HG02970 (cell line): ENCODE results near the gene SLC35A5.

Experiments
- ATAC-seq: cut with Tn5 transposase; IDR thresholded peaks from one replicate; pipeline ENCODE4 v1.9.1; 2021; ENCODE audit warnings: mild to moderate bottlenecking, moderate library complexity, moderate number of reproducible peaks; ENCODE audit not compliant: unreplicated experiment, low FRiP score

SLC35A5 gene

DNA sequence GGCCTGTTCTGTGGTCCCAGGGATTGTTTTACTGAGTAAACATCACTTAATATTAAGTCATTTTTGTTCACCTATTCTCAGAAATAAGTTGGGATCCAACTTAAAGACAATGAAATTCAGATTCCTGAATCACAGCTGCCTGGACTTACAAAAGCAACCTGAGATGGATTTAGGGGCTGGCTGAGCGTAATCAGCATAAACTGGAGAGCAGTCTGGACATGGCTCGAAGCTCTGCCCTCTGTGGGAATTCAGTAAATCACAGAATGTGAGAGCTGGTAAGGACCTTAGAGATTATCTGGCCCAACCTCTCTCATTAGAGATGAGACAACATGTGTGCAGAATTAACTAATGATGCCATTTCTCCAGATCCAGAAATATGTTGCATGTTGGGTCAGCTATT lies 55.4 kb downstream of the SLC35A5 start:
- ATAC-seq = no peak

DNA sequence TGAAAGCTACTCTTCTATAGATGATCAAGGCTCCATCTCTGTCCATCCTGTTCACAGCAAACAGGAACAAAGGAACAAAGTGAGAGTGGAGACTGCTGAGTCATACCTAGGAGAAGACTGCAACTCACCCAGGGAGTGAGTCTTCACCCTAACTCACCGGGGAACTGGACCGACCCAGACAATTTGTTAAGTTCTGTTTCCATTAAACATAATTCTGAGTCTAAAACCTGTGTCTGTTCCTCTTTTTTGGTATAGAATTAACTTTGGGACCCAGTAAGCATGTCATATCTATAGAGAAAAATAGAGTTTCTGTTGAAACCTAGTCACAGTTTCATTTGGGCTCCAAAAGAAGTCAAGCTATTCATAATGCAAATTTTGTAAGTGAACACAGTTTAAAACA lies 57.5 kb downstream of the SLC35A5 start:
- ATAC-seq = no peak

DNA sequence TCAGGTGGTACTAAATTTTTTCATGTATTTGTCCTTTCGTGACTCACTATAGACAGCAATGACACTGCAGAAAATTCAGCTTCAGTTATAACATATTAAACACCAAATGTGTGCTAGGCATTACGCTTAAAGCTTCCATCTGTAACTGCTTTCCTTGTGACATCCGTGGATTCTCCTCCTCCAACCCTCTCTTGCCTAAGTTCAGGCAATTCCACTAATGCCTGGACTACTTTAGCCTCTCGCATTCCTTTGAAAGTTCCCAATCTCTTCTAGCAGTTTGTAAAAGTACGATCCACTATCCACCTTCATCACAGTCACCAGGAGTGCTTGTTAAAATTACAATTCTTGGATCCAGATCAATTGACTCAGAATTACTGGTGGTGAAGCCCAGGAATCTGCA lies 61.4 kb downstream of the SLC35A5 start:
- ATAC-seq = no peak

DNA sequence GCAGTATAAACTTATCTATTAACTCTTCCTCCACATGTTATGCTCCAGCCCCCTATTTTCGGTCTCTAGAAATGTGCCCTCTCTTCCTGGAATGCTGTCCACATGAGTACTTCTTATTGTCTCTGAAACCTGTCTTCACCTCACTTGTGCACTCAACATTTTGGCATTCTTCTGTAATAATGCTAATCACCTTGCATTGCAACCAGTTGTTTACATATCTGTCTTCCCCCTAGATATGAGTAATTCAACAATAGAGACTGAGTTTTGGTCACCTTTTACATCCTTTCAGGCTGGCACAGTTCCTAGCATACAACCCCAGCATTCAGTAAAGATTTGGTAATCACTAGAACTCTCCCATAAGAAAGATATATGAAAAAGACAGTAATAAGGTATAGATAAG lies 61.9 kb downstream of the SLC35A5 start:
- ATAC-seq = no peak

DNA sequence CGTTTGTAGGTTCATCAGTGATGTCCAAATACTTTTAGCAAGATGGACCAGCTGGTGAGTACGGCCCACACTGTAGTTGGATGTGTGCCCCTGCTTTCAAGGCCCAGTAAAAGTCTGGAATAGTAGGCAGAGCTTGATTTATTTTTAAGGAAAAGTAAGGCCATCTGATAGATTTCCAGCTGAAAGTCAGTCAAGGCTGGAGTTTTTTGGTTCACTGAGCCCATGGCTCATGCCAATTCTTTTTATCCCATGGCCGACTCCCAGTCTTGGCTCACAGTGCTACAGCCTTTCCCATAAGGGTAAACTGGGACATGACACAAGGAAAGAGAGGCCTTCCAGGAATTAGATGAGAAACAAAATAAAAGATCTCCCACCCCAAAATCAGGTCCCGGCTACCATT lies 65.6 kb downstream of the SLC35A5 start:
- no peak for ATAC-seq

DNA sequence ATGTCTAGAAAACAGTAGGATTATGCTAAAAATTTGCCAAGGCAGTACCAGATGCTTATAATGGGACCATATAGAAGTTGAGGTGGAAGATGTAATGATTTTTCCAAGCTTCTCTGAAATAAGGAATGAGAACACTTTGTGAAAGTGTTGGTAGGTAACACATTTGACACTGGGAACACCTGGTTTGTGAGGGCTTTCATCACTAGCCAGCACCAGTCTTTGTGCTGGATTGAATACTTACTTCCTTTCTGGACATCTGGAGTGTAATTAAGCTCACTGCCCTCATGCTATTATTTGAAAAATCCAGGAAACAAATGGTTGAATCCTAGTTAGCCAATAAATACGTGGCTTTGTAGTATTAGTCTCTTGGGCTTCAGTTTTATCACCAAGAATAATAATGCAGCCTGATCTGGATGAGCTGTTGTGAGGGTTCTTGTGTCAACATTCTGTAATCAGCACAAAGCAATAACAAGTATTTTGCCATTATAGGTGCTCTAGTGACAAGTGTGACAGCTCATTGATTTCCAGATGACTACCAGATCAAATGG lies 66.1 kb downstream of the SLC35A5 start:
- ATAC-seq = no peak

DNA sequence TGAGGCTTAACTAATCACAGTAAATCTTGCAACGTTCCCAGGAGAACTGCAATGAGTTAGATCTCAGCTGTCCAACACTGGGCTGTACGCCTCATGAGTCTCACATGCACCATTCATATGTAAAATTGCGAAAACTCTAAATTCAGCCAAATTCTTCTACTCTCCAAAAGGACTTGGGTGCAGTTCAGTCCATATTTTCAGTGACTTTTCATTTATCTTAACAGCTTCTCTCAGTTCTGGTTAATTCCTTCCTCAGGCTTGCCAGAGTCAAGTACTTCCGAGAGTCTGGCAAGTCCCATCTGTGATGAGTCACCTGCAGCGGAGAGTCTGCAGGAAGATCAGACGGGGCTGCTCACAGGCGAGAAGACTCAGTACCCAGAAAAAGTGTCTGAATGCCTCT lies 67.6 kb downstream of the SLC35A5 start:
- no peak for ATAC-seq

DNA sequence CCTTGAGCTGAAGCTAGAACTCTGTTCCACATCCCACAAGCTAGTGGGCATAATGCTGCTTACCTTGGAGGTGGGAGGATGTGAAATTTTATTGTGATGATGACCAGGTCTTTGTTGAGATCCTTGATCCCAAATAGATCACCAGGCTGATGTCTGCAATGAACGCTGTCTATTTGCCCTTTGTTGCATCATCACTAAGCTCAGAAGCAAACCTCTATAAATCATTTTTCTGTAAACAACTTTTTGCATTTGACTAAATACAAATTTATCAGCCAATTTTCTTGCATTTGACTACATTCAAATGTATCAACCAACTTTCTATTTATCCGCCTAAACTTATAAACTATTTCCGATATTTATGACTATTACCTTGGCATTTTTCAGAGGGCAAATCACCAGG lies 69.4 kb downstream of the SLC35A5 start:
- ATAC-seq = no peak

DNA sequence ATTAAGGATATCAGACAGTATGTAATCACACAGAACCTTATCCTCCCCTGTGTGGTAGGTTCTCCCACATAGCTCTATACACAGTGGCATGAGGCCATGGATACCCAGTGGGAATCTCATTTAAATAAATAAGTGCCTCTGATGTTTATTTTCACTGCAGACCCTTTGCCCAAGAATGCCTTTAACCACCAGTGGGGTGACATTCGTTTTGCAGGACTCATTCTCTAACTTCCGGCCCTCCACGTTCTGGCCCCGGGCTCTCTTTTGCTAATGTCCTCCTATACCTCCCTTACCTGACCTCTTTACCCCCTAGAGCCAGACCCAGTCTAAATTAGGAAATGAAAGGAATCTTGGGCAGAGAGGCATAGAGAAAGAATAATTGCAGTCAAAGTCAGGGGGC lies 70.8 kb downstream of the SLC35A5 start:
- no peak for ATAC-seq

DNA sequence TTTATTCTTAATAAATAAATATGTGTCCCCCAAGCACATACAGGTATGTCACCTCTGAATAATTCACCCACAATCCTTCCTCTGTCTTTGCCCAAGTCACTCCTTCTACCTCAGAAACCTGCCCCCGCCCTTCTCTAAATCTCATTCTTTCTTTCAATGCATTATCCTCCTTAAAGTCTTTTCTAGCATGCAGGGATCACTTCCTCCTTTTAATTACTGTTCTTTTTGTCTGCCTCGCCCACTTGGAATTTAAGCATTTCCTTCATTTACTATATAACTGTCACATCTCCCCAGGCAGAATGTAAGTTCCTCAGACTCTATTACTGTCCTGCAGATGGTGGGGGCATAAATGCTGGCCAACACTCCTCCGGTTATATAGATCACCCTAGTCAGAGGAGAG lies 71.3 kb downstream of the SLC35A5 start:
- no peak for ATAC-seq

DNA sequence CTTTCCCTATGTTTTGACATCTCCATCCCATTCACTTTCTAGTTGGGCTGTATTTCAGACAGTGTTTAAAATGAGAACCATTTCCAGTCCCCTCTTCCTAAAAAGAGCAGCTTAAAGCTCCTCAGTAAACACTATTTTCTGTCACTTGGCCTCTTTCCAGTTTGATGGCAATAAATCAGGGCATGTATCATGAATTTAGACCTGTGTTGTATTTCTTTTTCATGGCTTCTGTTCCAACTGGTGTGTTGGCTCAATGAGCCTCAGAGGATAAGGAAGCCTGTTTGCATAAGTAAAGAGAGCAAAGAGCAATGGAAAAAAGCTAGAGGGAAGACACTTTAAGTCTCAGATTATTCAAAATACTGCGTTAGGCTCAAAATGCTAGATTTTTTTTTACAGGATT lies 71.9 kb downstream of the SLC35A5 start:
- no peak for ATAC-seq

DNA sequence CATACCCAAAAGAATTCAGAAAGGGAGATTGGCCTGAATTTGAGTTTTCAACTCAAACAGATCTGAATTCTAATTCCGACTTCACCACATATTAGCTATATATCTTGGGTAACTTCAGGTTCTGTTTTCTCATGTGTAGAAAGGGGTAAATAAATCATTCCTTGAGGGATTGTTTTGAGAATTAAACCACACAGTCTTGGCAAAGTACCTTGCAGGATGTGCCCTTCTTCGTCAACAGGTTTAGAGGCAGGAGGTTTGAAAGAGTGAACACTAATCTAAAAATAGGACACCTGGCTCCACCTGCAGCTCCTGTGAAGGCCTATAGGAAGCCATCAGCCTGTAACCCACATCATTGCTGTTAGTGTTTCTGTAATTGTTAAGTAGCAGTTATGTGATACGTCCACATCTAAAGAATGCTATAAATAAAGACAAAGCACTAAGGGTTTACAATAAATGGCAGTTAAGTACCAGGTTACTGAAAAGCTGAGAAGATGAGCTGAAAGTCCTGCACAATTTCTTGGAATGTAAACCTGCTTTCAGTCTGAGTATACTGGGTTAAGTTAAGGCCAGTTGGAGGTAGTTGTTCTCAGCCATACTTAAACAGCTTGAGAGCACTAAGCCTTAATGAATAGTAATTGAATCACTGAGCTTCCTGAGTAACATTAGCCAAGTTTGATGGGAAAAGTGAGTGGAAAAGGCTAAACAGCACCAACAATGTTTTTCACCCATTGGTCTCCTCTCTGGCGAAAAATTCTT lies 73.1 kb downstream of the SLC35A5 start:
- no peak for ATAC-seq
